GM12801 (cell line): Measurements from ENCODE around the gene TRIM38.

Experiments
- TF ChIP-seq, protein P1 (sequence below): IDR thresholded peaks from one replicate; pipeline ENCODE4 v1.5.1; 2011; ENCODE audit warnings: control low read depth; ENCODE audit not compliant: insufficient read length; ENCODE audit errors: extremely low read depth

The TRIM38 gene

DNA sequence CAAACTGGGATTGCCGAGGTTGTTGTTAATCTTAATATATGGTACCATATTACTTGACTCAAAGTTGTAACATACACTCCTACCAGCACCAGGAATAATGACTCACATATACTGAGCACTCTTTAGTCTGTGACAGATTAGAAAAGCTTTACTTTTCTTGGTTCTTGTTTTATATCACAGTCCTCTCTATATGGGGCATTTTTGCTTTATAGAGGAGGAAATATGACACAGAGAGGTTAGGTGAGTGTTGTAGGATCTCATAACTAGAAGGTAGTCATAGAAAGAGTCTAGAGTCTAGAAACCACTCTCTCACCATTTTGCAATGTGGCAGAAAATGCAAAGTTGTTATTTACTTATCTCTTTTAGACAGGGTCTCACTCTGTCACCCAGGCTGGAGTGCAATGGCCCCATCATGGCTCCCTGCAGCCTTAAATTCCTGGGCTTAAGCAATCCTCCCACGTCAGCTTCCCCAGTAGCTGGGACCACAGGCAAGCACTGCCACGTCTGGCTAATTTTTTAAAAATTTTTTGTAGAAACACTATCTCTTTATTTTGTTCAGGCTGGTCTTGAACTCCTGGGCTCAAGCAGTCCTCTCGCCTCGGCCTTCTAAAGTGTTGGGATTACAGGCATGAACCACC is 13.4 kb downstream of the TRIM38 start:
- TF ChIP-seq, protein P1, sequence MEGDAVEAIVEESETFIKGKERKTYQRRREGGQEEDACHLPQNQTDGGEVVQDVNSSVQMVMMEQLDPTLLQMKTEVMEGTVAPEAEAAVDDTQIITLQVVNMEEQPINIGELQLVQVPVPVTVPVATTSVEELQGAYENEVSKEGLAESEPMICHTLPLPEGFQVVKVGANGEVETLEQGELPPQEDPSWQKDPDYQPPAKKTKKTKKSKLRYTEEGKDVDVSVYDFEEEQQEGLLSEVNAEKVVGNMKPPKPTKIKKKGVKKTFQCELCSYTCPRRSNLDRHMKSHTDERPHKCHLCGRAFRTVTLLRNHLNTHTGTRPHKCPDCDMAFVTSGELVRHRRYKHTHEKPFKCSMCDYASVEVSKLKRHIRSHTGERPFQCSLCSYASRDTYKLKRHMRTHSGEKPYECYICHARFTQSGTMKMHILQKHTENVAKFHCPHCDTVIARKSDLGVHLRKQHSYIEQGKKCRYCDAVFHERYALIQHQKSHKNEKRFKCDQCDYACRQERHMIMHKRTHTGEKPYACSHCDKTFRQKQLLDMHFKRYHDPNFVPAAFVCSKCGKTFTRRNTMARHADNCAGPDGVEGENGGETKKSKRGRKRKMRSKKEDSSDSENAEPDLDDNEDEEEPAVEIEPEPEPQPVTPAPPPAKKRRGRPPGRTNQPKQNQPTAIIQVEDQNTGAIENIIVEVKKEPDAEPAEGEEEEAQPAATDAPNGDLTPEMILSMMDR: no peak

DNA sequence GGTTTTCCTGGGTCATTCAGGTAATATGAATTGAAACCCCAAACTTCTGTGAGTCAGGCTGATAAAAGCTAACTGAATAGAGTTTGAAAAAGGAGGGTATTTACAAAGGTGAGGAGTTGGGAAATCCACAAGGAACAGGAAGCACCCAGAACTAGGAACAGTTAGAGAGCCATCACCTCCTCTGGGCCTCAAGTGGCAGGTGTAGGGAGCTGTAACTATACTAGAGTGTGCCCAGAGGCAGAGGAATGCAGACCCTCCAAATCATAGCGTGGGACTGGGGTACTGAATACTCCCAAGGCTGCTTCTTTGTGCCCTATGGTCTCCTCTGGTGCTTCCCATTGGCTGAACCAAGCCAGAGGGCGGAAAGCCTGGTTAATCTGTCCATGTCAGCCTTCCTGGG is 18.3 kb downstream of the TRIM38 start:
- TF ChIP-seq, protein P1: no peak

DNA sequence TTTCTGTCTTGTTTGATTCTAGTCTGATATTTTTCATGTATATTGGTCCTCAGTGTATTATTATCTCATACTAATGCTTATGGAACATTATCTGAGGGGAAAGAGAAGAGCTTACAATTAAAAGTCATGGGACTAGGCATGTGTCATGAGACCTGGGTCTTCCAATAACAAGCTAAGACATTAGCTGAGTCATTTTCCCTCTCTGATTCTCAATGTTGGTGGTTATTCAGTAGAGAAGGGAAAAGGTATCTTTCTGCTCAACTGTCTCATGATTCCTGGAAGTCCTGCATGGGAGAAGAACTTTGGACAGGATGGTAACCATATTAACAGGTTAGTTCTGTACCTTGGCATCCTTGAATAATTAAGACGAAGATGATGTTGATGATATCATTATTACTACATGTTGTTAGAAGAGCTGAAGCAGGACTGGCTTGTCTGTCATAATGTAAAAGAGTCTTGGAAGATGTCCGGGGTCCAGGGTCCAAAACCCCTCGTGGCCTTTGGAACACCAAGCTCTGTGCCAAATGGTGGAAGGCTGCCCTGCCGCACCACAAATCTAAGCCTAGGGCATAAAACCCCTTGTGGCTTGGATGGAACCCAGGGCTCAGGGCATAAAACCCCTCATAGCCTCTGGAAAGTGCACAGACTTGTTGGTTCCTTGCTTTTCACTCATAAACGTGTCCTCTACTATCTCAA is 19.1 kb downstream of the TRIM38 start:
- TF ChIP-seq, protein P1: no peak

DNA sequence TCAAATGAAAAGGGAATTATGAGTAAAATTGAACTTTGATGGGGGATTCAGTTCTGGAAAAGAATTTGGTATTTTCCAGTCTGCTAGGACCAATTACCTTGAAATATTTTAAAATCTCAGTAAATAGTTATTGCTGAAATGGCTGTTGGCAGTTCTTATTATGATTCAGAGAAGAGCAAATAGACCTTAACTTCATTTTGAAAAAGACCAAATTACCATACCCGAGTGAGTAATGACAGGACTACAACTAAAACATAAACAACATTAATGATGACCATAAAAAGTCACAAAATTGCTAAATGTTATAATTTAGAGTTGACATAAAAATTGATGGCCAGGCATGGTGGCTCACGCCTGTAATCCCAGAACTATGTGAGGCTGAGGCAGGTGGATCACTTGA is 21.7 kb downstream of the TRIM38 start:
- TF ChIP-seq, protein P1: no peak

DNA sequence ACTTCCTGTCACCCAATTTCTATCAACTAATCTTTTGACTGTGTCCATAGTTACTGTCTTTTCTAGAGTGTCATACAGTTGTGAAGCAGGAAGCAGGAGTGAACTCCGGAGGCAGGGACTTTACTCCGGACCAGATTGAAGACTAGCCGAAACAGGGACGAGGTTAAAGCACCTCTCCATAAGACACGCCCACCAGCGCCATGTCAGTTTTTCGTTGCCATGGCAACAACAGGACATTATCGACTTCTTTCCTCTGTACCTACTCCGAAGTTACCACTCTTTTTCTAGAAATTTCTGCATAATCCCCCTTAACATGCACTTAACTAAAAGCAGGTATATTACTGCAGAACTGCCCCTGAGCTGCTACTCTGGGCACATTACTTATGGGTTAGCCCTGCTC is 25.2 kb downstream of the TRIM38 start:
- TF ChIP-seq, protein P1: no peak

DNA sequence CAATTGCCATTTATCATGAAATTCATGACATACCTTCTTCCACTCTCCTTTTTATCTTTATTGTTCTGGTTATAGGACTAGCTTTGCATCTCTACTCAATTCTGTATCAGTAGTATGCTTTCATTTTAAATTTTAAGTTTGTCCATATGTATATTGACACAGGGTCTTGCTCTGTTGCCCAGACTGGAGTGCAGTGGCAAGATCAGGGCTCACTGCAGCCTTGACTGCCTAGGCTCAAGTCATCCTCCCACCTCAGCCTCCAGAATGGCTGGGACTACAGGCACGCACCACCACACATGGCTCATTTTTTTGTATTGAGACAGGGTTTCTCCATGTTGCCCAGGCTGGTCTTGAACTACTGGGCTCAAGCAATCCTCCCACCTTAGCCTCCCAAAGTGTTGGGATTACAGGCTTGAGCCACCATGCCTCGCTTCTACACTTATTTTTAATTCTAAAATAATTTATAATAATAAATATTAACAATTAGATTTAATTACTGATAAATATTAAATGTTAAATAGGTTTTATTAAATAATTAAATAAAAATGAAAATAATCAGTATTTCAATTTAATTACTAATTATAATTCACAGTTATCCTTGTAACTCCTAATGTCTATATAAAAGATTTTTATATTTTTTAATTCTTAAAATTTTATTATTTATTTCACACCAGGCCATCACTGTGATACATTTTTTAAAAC is 27.7 kb downstream of the TRIM38 start:
- TF ChIP-seq, protein P1: no peak

DNA sequence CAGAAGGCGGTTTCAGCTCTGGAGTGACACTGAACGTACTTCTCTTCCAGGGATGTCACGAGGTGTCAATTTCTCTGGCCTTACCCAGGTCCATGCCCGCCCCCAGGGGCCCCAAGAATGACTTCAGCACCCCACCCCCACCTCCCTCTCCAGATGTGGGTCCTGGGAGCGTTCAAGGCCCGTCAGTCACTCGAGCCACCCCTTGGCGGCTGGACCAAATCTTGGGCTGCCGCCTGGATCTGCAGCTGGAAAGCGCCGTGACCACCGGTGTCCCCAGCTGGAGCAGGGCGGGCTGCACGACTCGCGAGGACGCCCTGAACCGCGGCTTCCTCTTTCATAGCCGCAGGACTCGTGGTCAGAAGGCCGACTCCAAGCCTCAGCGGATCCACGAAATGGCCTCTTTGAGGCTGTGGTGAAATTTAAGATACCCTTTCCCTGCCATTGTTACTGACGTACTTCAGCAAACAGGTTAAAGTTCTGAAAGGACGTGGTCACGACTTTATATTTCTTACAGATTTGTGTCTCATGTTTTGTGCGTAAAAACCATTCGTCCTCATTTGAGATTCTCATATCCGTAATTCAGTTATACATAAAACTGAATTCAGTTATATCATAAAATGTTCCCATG is 29.3 kb downstream of the TRIM38 start:
- TF ChIP-seq, protein P1: no peak
